Measurements from ENCODE around the gene SH3RF3. TPM values are rescaled to one million over a fixed set of nuclear protein-coding genes. Genes with fewer than 3 reads are reported as not detected.

The SH3RF3 gene
- total RNA-seq, 1 donor from 2014 or later = 1.3 TPM

- no peaks in the 10 kb centered on the region for H3K4me1 Mint-ChIP-seq (ENCODE audit: low read depth)
- no peak for TF ChIP-seq CTCF (IDR thresholded peaks at IDR 0.05; ENCODE audit: unreplicated experiment)
- no peak for DNase-seq (ENCODE audit: low spot score, unreplicated experiment)
- H3K27me3 Mint-ChIP-seq = peaks cover under 1% of the 10 kb centered on the region
- H3K4me3 Mint-ChIP-seq (ENCODE audit: low read depth) = no peak overlapping the region
- peaks cover 11% of the 10 kb centered on the region for H3K9me3 Mint-ChIP-seq (ENCODE audit: low read depth)
- no peak overlapping the region for H3K27ac Mint-ChIP-seq
- no peaks in the 10 kb centered on the region for H3K36me3 Mint-ChIP-seq (ENCODE audit: insufficient read depth)
Observed at GRCh38 chr2:109183871-109184270, 54.9 kb downstream of the SH3RF3 start.

- Mint-ChIP-seq H3K4me1 (ENCODE audit: low read depth) (no peaks in the 10 kb centered on the region), H3K36me3 (ENCODE audit: insufficient read depth) (no peaks in the 10 kb centered on the region), H3K9me3 (ENCODE audit: low read depth) (peaks cover 11% of the 10 kb centered on the region), H3K27ac (no peak overlapping the region), H3K27me3 (peaks cover 3% of the 10 kb centered on the region), H3K4me3 (ENCODE audit: low read depth) (no peak overlapping the region)
- TF ChIP-seq CTCF (IDR thresholded peaks at IDR 0.05; ENCODE audit: unreplicated experiment) = no peak
- no peak for DNase-seq (ENCODE audit: low spot score, unreplicated experiment)
Observed at GRCh38 chr2:109184368-109184767, 55.4 kb downstream of the SH3RF3 start.

- TF ChIP-seq CTCF (IDR thresholded peaks at IDR 0.05; ENCODE audit: unreplicated experiment) = no peak
- H3K27ac Mint-ChIP-seq = no peak overlapping the region
- DNase-seq (ENCODE audit: low spot score, unreplicated experiment) = no peak
- no peaks in the 10 kb centered on the region for H3K36me3 Mint-ChIP-seq (ENCODE audit: insufficient read depth)
- no peak overlapping the region for H3K4me3 Mint-ChIP-seq (ENCODE audit: low read depth)
- no peaks in the 10 kb centered on the region for H3K4me1 Mint-ChIP-seq (ENCODE audit: low read depth)
- H3K27me3 Mint-ChIP-seq = peaks cover 6% of the 10 kb centered on the region
- H3K9me3 Mint-ChIP-seq (ENCODE audit: low read depth) = peaks cover 4% of the 10 kb centered on the region
Observed at GRCh38 chr2:109185338-109185737, 56.3 kb downstream of the SH3RF3 start.

GRCh38 chr2:109185821-109186570 lies 57.0 kb downstream of the SH3RF3 start:
- no peaks in the 10 kb centered on the region for H3K36me3 Mint-ChIP-seq (ENCODE audit: insufficient read depth)
- H3K9me3 Mint-ChIP-seq (ENCODE audit: low read depth) = no peaks in the 10 kb centered on the region
- no peaks in the 10 kb centered on the region for H3K4me1 Mint-ChIP-seq (ENCODE audit: low read depth)
- TF ChIP-seq CTCF (IDR thresholded peaks at IDR 0.05; ENCODE audit: unreplicated experiment) = no peak
- no peak for DNase-seq (ENCODE audit: low spot score, unreplicated experiment)
- no peak overlapping the region for H3K27ac Mint-ChIP-seq
- H3K27me3 Mint-ChIP-seq = peaks cover 6% of the 10 kb centered on the region
- H3K4me3 Mint-ChIP-seq (ENCODE audit: low read depth) = no peak overlapping the region

- Mint-ChIP-seq H3K4me1 (ENCODE audit: low read depth) (no peaks in the 10 kb centered on the region), H3K36me3 (ENCODE audit: insufficient read depth) (no peaks in the 10 kb centered on the region), H3K9me3 (ENCODE audit: low read depth) (no peaks in the 10 kb centered on the region), H3K27me3 (peaks cover 6% of the 10 kb centered on the region), H3K27ac (no peak overlapping the region), H3K4me3 (ENCODE audit: low read depth) (no peak overlapping the region)
- TF ChIP-seq CTCF (IDR thresholded peaks at IDR 0.05; ENCODE audit: unreplicated experiment) = no peak
- no peak for DNase-seq (ENCODE audit: low spot score, unreplicated experiment)
Observed at GRCh38 chr2:109186656-109187250, 57.7 kb downstream of the SH3RF3 start.
